Stimulated activated naive CD8-positive, alpha-beta T cell treated with anti-CD3 and anti-CD28 coated beads, Interleukin-15, Interleukin-2, amounts not matched to agents 100 ng/mL and 50 ng/mL, for 24 hours (primary cell): ENCODE data around the gene CETN1.

Experiments used
- H3K27ac Mint-ChIP-seq: one replicate; pipeline ENCODE4 v1.8.0; 2021; ENCODE audit warnings: mild to moderate bottlenecking, mixed read lengths
- H3K27me3 Mint-ChIP-seq: one replicate; pipeline ENCODE4 v1.8.0; 2021; ENCODE audit warnings: mixed read lengths
- H3K36me3 Mint-ChIP-seq: one replicate; pipeline ENCODE4 v1.8.0; 2021; ENCODE audit warnings: low read depth, mixed read lengths
- H3K4me1 Mint-ChIP-seq: one replicate; pipeline ENCODE4 v1.8.0; 2021; ENCODE audit warnings: low read depth, mixed read lengths
- H3K4me3 Mint-ChIP-seq: one replicate; pipeline ENCODE4 v1.8.0; 2021; ENCODE audit warnings: mild to moderate bottlenecking, mixed read lengths
- H3K9me3 Mint-ChIP-seq: one replicate; pipeline ENCODE4 v1.8.0; 2021; ENCODE audit warnings: mixed read lengths

Gene CETN1

DNA sequence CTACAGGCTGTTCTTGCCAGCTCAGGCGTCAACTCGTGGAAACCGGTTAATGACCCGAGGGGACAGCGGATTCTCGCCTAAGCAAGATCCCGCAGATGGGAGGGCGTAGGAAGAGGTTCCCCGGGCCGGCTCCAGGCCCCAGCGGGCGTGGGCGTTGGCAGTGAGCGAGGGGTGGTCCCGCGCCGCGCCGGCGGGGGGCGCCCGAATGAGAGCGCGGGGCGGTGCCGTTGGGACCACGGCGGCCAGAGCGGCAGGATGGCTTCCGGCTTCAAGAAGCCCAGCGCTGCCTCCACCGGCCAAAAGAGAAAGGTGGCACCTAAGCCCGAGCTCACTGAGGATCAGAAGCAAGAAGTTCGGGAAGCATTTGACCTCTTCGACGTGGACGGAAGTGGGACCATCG lies at the start of gene CETN1:
CETN1 (plus strand) TSS at position 227 of the 400 bp plus-strand sequence; CDS start at position 256, 29 bp downstream.
- Mint-ChIP-seq H3K27ac (no peak within 1 kb of the TSS), H3K36me3 (no peaks in the 10 kb centered on the region), H3K4me3 (no peak within 1 kb of the TSS), H3K27me3 (peaks cover 8% of the 10 kb centered on the region), H3K4me1 (no peaks in the 10 kb centered on the region), H3K9me3 (no peaks in the 10 kb centered on the region)

DNA sequence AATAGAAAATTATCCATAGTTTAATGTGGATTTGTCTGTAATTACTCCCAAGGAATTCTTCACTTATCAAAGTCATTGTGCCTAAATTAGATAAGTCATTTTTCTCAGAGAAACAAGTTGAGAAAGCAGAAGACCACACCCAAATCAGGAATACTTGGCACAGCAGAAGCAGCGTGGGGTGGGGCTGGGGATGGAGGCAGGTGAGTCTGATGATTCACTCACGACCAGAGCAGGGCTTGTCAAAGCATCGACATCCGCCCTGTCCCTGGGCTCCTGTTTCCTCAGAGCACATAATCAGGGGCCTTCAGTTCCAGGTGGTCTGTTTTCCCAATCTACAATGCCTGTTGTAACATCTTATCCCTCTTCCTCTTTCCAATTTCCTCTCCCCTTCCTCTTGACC lies 48.2 kb upstream of the CETN1 start:
- no peaks in the 10 kb centered on the region for H3K9me3 Mint-ChIP-seq
- H3K27me3 Mint-ChIP-seq = no peaks in the 10 kb centered on the region
- H3K27ac Mint-ChIP-seq = no peak overlapping the region
- no peaks in the 10 kb centered on the region for H3K4me1 Mint-ChIP-seq
- no peak overlapping the region for H3K4me3 Mint-ChIP-seq
- no peaks in the 10 kb centered on the region for H3K36me3 Mint-ChIP-seq

DNA sequence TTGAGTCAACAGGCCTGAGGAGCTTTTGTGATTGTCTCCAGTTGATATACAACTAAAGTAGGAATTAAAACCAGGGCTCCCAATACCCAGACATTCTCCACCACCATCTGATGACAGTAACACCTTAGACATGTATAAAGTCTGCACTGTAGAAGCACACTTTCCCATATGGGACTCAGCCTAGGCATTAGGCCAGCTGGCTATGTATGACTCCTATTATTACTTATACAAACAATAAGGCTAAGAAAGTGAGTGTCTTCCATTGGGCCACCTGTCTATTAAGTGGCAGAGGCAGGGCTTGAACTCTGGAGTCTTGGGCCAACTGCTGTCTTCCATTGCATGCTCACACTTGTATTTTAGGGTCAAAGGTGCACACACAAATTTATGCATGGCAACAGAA lies 47.5 kb upstream of the CETN1 start:
- Mint-ChIP-seq H3K27me3 (no peaks in the 10 kb centered on the region), H3K4me3 (no peak overlapping the region), H3K4me1 (no peaks in the 10 kb centered on the region), H3K36me3 (no peaks in the 10 kb centered on the region), H3K9me3 (no peaks in the 10 kb centered on the region), H3K27ac (no peak overlapping the region)

DNA sequence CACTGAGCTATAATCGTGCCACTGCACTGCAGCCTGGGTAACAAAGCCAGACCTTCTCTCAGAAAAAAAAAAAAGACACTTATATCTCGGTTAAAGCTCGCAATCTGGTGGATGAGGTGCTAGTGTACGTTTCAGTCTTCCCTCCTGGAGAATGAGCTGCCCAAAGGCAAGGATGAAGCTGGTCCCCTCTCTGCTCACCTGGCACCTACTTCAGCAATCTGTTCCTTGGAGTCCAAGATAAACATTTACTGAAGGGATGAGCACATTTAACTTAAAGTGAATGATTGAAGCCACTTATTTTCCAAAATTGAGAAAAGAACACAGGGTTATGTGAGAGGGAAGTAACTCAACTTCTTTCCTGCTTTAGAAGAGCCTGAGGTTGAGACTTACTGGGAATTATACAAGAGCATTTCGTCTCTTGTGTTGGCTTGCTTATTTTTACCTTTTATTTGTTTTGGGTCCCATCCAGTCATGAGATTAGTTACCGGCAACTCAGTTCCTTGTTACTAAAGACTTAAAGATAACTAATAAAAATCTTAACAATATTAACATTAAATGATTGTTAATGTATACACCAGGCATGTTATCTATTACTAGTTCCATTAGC lies 46.1 kb upstream of the CETN1 start:
- Mint-ChIP-seq H3K9me3 (no peaks in the 10 kb centered on the region), H3K27me3 (no peaks in the 10 kb centered on the region), H3K4me1 (no peaks in the 10 kb centered on the region), H3K36me3 (no peaks in the 10 kb centered on the region), H3K27ac (no peak overlapping the region), H3K4me3 (no peak overlapping the region)

DNA sequence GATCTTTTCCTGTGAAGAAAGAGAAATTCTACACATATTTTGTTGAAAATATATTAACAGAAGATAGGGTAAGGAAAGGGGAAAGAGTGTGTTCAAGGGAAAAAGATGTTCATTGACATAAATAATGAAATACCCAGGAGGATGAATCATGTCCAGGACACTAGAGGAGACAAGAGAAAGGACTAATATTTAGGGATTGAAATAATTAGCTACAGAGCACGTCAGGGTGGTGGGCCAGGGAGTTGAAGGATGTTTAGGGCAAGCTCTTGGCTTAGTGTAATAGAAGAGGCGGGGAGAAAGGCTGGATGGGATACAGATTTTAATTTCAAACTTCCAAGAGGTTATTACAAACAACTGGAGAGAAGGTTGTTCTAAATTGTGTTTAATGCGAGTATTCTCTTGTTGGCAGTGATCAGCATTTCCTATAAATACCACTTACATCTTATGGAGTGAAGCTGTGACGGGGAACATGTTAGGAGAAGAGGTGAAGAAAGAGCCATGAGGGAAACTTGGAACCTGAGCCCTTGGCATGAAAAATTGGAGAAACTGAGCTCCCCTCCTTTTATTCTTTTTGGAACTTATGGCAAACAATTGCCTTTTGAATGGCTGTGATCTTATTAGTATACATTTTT lies 36.6 kb upstream of the CETN1 start:
- H3K9me3 Mint-ChIP-seq = no peaks in the 10 kb centered on the region

DNA sequence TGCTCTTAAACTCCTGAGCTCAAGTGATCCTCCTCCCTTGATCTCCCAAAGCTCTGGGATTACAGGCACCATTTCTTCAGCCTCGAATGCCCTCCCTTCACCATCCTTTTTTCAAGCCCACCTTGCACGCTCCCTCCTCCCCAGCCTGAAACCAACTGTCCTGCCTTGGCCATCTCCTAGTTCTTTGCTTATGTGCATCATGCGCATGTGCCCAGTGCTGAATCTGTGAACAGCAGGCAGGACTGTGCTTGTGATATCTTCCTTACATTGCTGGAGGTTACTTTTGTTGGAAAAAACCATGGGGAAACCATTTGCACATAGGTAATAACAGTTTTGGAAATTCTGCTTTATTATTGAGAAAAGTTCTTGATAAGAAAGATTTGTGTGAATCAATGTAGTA lies 30.2 kb upstream of the CETN1 start:
- H3K4me3 Mint-ChIP-seq = no peak overlapping the region
- no peaks in the 10 kb centered on the region for H3K4me1 Mint-ChIP-seq
- no peak overlapping the region for H3K27ac Mint-ChIP-seq
- H3K36me3 Mint-ChIP-seq = no peaks in the 10 kb centered on the region
- no peaks in the 10 kb centered on the region for H3K9me3 Mint-ChIP-seq
- peaks cover 10% of the 10 kb centered on the region for H3K27me3 Mint-ChIP-seq

More for the DNA sequence above, 36.6 kb upstream of the CETN1 start:
- Mint-ChIP-seq H3K4me1 (no peaks in the 10 kb centered on the region), H3K36me3 (no peaks in the 10 kb centered on the region), H3K27me3 (peaks cover 6% of the 10 kb centered on the region), H3K27ac (no peak overlapping the region), H3K4me3 (no peak overlapping the region)

DNA sequence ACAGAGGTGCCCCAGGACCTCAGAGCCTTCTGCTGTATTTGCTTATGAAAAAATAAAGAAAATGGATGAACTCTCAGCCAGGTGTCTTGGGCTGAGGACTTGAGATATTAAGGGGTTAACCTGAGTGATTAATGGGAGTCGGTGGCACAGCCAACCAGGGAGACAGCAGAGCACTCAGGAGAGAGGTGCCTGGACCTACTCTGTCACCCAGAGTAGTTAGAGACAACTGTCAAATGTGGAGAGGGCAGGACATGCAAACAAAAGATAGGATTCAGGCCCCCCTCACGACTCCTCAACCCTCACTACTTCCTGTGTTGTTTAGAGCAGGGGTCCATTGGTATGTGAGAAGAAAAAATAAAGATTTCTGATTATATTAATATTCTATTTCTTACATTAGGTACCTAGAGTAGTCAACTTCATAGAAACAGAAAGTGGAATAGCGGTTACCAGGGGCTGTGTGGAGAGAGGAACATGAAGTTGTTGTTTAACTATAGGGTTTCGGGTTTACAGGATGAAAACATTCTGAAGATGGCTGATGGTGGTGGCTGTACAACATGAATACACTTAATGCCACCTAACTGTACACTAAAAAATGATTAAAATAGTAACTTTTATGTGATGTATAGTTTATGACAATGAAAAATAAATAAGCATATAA lies 28.6 kb upstream of the CETN1 start:
- Mint-ChIP-seq H3K27ac (no peak overlapping the region), H3K4me3 (no peak overlapping the region), H3K9me3 (no peaks in the 10 kb centered on the region), H3K27me3 (peaks cover 6% of the 10 kb centered on the region), H3K36me3 (no peaks in the 10 kb centered on the region), H3K4me1 (no peaks in the 10 kb centered on the region)

DNA sequence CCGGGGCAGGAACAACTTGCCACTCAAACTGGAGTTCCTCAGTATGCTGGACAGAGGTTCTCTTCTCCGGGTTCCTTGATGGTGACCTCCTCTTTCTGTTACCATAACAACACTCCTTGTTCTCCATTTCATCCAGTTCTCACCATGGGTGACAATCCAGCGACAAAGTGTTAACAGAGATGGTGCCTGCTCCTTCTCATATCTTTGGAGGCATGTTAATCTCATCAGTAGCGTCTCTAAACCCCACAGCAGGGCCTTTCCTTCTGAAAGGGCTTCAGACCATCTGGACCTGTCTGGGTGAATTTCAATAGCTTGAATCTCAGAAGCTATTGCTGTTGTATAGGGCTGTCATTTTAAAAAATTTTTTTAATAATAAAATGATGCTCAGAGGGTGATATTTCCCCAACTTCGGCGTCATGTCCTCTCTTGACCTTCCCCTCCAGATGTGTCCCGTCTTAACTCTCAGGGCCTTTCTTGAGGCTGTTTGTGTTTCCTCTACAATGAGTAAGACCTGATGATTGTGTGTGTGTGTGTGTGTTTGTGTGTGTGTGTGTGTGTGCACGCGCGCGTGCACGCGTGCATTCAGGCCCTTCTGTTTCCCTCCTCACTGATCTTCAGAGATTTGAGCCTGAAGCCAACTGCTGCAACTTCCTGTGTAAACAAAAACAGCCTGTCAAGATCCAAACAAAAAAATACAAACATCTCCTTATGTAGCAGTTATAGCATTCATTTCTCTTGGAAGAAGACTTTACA lies 24.3 kb upstream of the CETN1 start:
- Mint-ChIP-seq H3K27ac (no peak overlapping the region), H3K9me3 (no peaks in the 10 kb centered on the region), H3K4me3 (no peak overlapping the region), H3K4me1 (no peaks in the 10 kb centered on the region), H3K27me3 (peaks cover 6% of the 10 kb centered on the region), H3K36me3 (no peaks in the 10 kb centered on the region)

DNA sequence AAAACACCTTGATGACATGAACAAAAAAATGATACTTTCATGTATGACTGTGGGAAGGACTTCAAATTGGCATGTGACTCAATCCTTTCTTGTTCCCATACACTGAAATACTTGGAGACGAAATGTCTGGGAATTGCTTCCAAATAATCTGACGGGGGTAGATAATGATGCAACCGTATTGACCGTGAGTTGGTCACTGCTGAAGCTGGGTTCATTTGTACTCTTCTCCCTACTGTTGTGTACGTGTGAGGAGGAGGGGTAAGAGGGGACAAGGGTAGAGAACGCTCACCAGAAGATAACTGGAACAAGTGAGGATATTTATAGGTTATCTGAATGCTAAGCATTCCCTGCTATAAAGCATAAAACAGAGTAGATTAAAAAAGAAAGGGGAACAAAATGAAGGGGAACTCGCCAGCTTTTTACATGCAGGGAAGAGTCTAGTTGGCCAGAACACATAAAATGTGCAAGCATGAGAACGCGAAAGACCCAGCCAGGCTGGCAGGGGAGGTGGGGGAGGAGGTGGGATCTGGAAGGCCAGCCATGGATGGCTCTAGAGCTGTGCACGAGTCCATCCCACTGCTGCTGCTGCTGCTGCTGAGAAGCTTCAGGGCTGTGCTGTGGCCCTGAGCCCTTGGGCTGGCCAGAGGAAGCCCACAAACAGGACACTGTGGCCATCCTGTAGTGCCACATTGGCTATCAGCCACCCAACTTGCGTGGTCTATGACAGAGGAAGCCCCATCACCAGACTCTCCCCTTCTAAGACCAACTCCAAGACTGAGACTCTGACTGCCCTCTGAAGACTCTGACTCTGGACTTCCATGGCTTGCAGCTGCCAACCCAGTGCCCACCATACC lies 15.2 kb upstream of the CETN1 start:
- no peaks in the 10 kb centered on the region for H3K4me1 Mint-ChIP-seq
- no peak overlapping the region for H3K27ac Mint-ChIP-seq
- H3K9me3 Mint-ChIP-seq = no peaks in the 10 kb centered on the region
- no peaks in the 10 kb centered on the region for H3K36me3 Mint-ChIP-seq
- H3K4me3 Mint-ChIP-seq = no peak overlapping the region
- no peaks in the 10 kb centered on the region for H3K27me3 Mint-ChIP-seq

DNA sequence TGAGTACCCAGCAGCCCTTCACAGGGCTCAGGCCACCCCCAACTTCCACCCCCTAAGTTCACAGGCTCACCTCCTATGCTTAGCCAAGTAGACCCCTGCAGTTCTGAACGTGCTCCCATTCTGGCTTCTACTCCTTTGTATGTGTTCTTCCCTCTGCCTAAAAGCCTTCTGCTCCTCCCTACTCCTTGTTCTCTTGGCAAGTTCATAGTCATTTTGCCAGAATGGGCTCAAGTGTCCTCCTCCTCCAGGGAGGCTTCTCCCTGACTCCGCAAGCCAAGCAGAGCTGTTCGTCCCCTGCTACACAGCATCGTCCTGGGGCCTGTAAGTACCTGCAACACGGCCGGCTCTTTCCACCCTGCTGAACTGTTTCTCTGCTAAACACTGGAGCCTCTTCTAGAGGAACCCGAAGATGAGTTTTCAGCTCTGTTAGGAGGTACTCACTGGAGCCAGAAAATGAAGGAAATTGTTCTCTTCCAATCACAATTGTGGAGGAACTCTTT lies 14.6 kb upstream of the CETN1 start:
- H3K27me3 Mint-ChIP-seq = no peaks in the 10 kb centered on the region
- no peaks in the 10 kb centered on the region for H3K4me1 Mint-ChIP-seq
- no peak overlapping the region for H3K4me3 Mint-ChIP-seq
- no peaks in the 10 kb centered on the region for H3K9me3 Mint-ChIP-seq
- no peaks in the 10 kb centered on the region for H3K36me3 Mint-ChIP-seq
- H3K27ac Mint-ChIP-seq = no peak overlapping the region

DNA sequence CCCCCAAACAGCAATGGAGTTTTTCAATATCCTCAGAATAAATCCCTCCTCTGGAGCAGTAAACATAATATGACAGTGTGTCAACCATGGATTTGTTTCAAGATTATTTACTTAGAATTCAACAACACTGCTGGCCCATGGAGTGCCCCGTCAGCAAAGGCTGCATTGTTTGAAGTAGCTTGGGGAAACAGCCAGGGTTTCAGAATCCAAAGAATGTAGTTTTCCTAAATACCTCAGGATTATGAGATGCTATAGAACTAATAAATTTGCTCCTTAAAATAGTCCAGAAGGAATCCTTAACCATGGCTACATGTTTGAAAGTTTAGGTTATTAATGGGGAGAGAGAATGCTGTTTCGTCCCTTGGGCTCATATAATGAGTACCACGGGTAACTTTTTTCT lies 13.1 kb upstream of the CETN1 start:
- no peaks in the 10 kb centered on the region for H3K4me1 Mint-ChIP-seq
- no peaks in the 10 kb centered on the region for H3K9me3 Mint-ChIP-seq
- H3K27ac Mint-ChIP-seq = no peak overlapping the region
- no peaks in the 10 kb centered on the region for H3K36me3 Mint-ChIP-seq
- no peaks in the 10 kb centered on the region for H3K27me3 Mint-ChIP-seq
- H3K4me3 Mint-ChIP-seq = no peak overlapping the region

DNA sequence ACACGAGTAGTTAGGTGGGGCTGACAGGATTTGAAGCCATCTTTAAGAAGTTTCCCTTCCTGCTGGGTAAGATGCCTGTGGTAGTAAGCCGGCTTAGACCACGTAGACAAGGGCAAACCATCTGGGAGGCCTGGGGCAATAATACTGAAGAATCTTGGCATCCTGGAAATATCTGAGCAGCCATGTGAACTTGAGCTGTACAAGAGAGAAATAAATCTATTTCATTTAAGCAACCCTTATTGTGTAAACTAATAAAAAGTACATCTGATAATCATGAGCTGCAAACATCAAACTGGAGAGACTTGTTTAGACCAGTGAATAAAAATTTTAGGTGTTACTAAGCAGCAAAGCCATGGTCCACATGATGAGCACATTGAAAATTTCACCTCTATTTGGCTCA lies 11.4 kb upstream of the CETN1 start:
- Mint-ChIP-seq H3K4me1 (no peaks in the 10 kb centered on the region), H3K27me3 (no peaks in the 10 kb centered on the region), H3K36me3 (no peaks in the 10 kb centered on the region), H3K9me3 (no peaks in the 10 kb centered on the region), H3K27ac (no peak overlapping the region), H3K4me3 (no peak overlapping the region)

DNA sequence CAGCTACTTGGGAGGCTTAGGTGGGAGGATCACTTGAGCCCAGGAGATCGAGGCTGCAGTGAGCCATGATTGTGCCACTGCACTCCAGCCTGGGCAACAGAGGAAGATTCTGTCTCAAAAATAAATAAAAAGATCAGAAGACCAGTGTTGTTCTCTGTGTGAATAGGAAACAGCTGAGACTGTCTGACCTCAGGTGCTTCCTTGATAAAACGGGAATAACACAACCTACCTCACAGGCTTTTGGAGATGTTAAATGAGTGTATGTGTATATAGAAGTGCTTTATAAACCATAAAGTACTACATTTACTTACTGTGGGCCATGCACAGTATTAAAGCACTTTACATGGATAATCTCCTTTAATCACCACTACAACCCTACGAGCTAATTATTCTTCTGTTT lies 9.9 kb upstream of the CETN1 start:
- Mint-ChIP-seq H3K4me1 (no peaks in the 10 kb centered on the region), H3K27ac (no peak overlapping the region), H3K36me3 (no peaks in the 10 kb centered on the region), H3K9me3 (no peaks in the 10 kb centered on the region), H3K4me3 (no peak overlapping the region), H3K27me3 (no peaks in the 10 kb centered on the region)

DNA sequence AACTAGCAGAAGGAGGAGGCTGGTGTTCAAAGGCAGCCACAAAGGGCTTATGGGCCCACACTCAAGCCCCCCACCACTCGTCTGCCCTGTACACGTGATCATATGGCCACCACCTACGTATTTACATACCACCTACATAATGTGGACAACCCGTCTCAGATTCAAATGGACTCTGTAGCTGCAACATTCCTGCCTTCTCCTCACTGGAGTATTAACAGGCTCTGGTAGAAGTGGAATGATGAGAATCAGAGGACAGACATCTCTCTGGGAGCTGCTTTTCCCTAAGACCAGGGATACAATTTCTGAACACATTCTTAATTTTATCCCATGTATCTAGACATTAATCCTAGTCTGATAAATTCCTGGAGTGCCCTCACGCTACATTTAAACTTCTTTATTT lies 9.5 kb upstream of the CETN1 start:
- no peak overlapping the region for H3K27ac Mint-ChIP-seq
- no peaks in the 10 kb centered on the region for H3K36me3 Mint-ChIP-seq
- H3K4me3 Mint-ChIP-seq = no peak overlapping the region
- H3K4me1 Mint-ChIP-seq = no peaks in the 10 kb centered on the region
- H3K27me3 Mint-ChIP-seq = peaks cover 3% of the 10 kb centered on the region
- H3K9me3 Mint-ChIP-seq = no peaks in the 10 kb centered on the region
